ENCODE results near the gene GLRX3.

Gene GLRX3

GRCh38 chr10:130181858-130182257, 45.7 kb downstream of the GLRX3 start:
- H3K4me1 ChIP-seq (ENCODE audit: insufficient read depth, low read length, severe bottlenecking): no peaks in the 10 kb centered on the region
- TF ChIP-seq EZH2 (IDR thresholded peaks at IDR 0.05; ENCODE audit: borderline replicate concordance, low read length): no peak
- TF ChIP-seq, protein P1, sequence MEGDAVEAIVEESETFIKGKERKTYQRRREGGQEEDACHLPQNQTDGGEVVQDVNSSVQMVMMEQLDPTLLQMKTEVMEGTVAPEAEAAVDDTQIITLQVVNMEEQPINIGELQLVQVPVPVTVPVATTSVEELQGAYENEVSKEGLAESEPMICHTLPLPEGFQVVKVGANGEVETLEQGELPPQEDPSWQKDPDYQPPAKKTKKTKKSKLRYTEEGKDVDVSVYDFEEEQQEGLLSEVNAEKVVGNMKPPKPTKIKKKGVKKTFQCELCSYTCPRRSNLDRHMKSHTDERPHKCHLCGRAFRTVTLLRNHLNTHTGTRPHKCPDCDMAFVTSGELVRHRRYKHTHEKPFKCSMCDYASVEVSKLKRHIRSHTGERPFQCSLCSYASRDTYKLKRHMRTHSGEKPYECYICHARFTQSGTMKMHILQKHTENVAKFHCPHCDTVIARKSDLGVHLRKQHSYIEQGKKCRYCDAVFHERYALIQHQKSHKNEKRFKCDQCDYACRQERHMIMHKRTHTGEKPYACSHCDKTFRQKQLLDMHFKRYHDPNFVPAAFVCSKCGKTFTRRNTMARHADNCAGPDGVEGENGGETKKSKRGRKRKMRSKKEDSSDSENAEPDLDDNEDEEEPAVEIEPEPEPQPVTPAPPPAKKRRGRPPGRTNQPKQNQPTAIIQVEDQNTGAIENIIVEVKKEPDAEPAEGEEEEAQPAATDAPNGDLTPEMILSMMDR (IDR thresholded peaks at IDR 0.05; ENCODE audit: low read length): no peak

DNA sequence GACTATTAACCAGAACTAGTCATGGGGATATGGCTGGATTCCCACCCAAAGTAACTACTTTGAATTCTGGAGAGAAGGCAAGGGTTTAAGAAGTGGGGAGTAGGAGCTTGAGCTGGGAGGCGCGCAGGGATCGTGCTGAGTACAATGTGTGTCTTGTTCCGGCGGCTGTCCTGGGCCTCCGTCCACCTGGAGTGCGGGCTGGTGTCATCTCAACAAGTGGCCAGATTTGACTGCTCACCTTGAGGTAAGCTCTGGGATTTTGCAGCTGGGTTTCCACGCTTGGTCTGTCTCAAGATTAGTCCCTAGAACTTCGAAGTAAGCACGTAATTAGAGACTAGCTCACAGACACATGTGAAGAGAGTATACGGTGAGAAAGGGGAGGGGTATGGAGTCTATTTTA, 49.4 kb downstream of the GLRX3 start:
- Histone ChIP-seq H4K20me1 (ENCODE audit: insufficient read depth, low read length) (no peaks in the 10 kb centered on the region), H3K4me1 (ENCODE audit: insufficient read depth, low read length, severe bottlenecking) (no peaks in the 10 kb centered on the region), H3K27me3 (ENCODE audit: insufficient read depth, low read length) (no peaks in the 10 kb centered on the region), H3K9ac (ENCODE audit: low read length) (no peak overlapping the region), H3K79me2 (ENCODE audit: insufficient read depth, low read length) (no peaks in the 10 kb centered on the region), H2AFZ (ENCODE audit: low read length) (no peak overlapping the region), H3K4me3 (ENCODE audit: low read depth, low read length, poor library complexity, severe bottlenecking) (no peak overlapping the region), H3K9me2 (ENCODE audit: low read depth, low read length) (no peaks in the 10 kb centered on the region), H3K36me3 (ENCODE audit: insufficient read depth, low read length) (peaks cover 43% of the 10 kb centered on the region), H3F3A (ENCODE audit: insufficient read depth, low read length) (no peaks in the 10 kb centered on the region), H3K4me2 (ENCODE audit: low read length) (no peak overlapping the region), H3K27ac (ENCODE audit: low read depth, low read length, poor library complexity, severe bottlenecking) (no peak overlapping the region), H3K9me3 (ENCODE audit: low read length) (no peaks in the 10 kb centered on the region)
- TF ChIP-seq, protein P1 (IDR thresholded peaks at IDR 0.05; ENCODE audit: low read length): no peak
- no peak for TF ChIP-seq EZH2 (IDR thresholded peaks at IDR 0.05; ENCODE audit: borderline replicate concordance, low read length)

More at GRCh38 chr10:130181858-130182257, 45.7 kb downstream of the GLRX3 start:
- Histone ChIP-seq H3K9me2 (ENCODE audit: low read depth, low read length) (no peaks in the 10 kb centered on the region), H3K4me2 (ENCODE audit: low read length) (no peak overlapping the region), H3K9ac (ENCODE audit: low read length) (no peak overlapping the region), H3K79me2 (ENCODE audit: insufficient read depth, low read length) (no peaks in the 10 kb centered on the region), H3K27me3 (ENCODE audit: insufficient read depth, low read length) (no peaks in the 10 kb centered on the region), H3K4me3 (ENCODE audit: low read depth, low read length, poor library complexity, severe bottlenecking) (no peak overlapping the region), H4K20me1 (ENCODE audit: insufficient read depth, low read length) (no peaks in the 10 kb centered on the region), H3K9me3 (ENCODE audit: low read length) (no peaks in the 10 kb centered on the region), H3F3A (ENCODE audit: insufficient read depth, low read length) (no peaks in the 10 kb centered on the region), H2AFZ (ENCODE audit: low read length) (no peak overlapping the region), H3K36me3 (ENCODE audit: insufficient read depth, low read length) (peaks cover 68% of the 10 kb centered on the region), H3K27ac (ENCODE audit: low read depth, low read length, poor library complexity, severe bottlenecking) (no peak overlapping the region)

- Histone ChIP-seq H2AFZ (ENCODE audit: low read length) (no peak overlapping the region), H3K4me2 (ENCODE audit: low read length) (no peak overlapping the region), H3K9ac (ENCODE audit: low read length) (no peak overlapping the region), H3K4me3 (ENCODE audit: low read depth, low read length, poor library complexity, severe bottlenecking) (no peak overlapping the region), H3K9me3 (ENCODE audit: low read length) (no peaks in the 10 kb centered on the region), H4K20me1 (ENCODE audit: insufficient read depth, low read length) (no peaks in the 10 kb centered on the region), H3K27ac (ENCODE audit: low read depth, low read length, poor library complexity, severe bottlenecking) (no peak overlapping the region), H3K4me1 (ENCODE audit: insufficient read depth, low read length, severe bottlenecking) (no peaks in the 10 kb centered on the region), H3K9me2 (ENCODE audit: low read depth, low read length) (no peaks in the 10 kb centered on the region), H3F3A (ENCODE audit: insufficient read depth, low read length) (no peaks in the 10 kb centered on the region), H3K79me2 (ENCODE audit: insufficient read depth, low read length) (no peaks in the 10 kb centered on the region), H3K36me3 (ENCODE audit: insufficient read depth, low read length) (peaks cover 16% of the 10 kb centered on the region; the same call in 1 of the 2 replicates), H3K27me3 (ENCODE audit: insufficient read depth, low read length) (no peaks in the 10 kb centered on the region)
- TF ChIP-seq, protein P1 (IDR thresholded peaks at IDR 0.05; ENCODE audit: low read length): no peak
Observed at GRCh38 chr10:130188195-130189175, 52.3 kb downstream of the GLRX3 start.

All from OCI-LY1 (cell line).